Glomerular visceral epithelial cell (primary cell): ENCODE data around the gene SLC13A5.
A peak's percentile ranks its signal among the peaks of the same experiment; 100 is the strongest.
"Not testable (repeated sequence)": the region's sequence is repeated elsewhere in the genome, so short reads cannot be mapped to it uniquely, and the experiment has no call there.

Source experiments
- DNase-seq: peaks from one replicate; pipeline ENCODE4 v3.0.0-alpha.2; 2016; ENCODE audit errors: extremely low spot score

The SLC13A5 gene

DNA sequence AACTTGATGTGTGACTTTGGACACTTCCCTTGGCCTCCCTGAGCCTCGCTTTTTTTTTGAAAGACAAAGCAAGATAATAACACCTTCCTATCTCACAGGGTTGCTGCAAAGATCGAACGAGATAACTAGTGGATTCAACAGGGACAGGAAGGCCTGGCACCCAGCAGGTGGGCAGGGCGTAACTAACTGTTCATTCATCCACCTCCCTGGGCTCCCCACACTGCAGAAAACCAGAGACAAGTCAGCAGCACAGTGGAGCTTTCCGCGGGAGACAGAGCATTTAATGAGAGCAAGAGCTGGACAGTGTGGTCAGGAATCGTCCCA, 28.7 kb downstream of the SLC13A5 start:
- no peak for DNase-seq

DNA sequence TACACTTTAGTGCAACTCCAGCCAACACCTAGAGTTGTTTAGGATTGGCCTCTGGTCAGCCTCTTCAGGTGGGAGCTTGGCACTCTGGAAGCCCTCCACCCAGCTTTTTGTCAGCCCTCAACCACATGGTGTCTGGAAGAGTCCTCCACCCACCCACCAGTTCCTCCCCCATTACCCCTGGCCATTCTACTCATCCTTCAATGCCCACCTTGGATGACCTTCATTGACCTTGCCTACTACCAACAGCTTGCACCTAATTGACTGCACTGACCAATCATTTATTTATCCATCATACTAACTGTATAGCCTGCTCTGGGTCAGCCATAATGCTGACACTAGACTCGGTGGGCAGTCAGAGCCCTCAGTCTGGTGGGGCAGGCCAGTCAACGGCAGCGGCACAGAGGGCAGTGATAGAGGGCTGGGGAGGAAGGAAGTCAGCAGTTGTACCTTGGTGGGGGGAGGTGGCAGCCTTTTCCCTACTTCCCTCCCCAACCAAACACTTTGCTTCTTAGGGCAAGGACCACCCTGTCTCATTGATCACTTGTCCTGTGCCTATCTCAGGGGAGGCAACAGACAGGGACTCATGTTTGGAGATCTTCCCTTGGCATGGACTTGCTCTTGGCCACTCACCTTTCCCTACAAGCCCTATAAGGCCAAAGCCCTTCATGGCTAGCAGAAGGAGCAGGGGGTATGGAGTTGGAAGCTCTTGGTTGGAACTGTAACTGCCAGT, 29.3 kb downstream of the SLC13A5 start:
- DNase-seq, result no peak

DNA sequence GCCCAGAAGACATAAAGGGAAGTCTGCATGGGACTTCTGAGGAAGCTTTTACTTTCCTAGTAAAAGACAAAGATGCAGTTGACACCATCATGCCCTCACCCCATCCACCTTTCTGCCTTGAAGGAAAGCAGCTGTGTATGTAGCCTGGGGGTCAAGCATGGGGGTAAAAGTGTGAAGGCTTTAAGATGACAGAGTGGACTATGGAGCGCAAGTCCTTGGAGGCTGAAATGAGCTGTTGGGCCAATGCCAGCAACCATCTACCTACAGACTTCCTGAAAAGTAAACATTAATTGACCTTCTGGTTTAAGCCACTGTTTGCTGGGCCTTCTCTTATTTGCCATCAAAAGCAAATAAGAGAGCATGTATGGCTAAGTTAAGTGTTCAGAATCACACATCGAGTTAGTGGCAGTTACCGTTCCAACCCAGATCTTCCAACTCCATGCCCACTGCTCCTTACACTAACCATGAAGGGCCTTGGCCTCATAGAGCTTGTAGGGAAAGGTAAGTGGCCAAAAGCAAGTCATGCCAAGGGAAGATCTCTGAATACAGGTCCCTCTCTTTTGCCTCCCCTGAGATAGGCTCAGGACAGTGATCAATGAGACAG, 30.0 kb downstream of the SLC13A5 start:
- no peak for DNase-seq

DNA sequence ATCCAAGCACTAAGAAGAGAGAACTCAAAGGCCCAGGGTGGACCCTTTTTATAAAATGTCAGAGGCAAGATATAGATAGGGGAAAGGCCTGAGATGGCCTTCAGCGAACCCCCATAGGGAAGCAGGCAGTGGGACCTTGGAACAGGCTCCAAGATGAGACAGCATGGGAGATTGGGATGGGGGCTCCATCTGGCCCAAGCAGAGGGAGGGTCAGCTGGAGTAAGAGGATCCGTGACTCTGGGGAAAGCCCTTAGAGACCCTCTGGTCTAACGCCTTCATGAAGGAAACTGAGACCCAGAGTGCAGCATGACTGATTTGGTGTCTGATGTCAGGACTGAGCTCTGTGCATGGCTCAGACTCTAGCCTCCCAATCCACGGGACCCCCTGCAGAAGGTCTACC, 30.8 kb downstream of the SLC13A5 start:
- no peak for DNase-seq

DNA sequence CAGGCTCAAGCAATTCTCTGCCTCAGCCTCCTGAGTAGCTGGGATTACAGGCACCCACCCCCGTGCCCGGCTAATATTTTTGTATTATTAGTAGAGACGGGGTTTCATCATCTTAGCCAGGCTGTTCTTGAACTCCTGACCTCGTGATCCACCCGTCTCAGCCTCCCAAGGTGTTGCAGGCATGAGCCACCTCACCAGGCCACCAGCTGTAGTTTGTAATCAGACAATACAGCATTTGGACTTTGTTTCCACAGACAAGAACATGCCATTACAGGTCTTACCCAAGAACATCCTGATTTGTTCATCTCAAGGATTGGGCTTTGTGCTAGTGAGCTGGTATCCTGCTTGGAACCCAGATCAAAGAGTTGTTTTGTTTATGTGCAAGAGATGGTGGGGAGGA, 31.5 kb downstream of the SLC13A5 start:
- DNase-seq, result no peak

DNA sequence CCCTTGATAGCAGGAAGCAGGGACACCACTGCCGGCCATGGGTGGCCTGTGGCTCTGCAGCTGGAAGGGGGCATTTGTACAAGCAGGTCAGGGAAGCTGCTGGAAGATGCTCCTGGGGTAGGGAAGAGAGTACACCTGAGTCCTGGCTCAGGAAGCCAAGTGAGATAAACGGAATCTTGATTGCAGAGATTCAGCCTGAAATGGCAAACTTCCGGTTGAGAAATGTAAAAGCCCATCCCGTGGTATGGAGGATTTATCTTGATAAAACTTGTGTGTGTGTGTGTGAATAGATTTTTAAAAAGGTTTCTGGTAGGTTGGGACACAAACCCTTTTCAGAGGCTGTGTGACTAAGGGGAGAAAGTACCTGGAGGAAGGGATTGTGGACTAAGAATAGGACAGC, 32.0 kb downstream of the SLC13A5 start:
- no peak for DNase-seq

DNA sequence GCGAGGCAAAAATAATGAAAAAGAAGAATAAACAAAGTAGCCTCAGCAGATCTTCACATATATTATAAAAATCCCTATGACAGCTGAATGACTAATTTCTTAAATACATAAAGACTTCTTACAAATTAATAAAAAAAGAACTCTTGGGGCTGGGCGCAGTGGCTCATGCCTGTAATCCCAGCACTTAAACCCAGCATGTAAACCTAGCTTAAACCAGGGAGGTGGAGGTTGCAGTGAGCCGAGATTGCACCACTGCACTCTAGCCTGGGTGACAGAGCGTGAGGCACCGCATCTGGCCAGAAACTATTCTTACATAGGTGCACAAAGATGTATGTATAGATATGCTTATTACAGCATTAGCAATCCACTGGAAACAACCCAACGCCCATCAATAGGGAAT, 33.9 kb downstream of the SLC13A5 start:
- DNase-seq, result no peak

DNA sequence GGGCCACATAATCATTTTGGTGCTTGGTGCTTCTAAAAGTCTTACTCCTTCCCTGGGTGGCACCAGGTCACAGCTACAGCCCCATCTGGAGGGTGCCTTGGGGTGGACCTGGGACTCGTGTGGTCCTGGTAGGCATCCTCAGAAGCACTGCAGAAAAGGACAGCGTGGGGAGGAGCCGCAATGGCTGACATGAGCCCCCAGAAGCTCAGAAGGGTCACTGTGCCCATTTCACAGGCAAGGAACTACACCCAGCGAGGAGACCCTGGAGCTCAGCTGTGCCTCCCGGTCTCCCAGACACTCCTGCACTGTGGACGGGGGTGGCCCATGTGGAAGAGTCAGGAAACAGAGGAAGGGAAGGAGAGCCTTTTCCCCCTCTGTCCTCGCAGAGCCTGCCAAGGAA, 35.2 kb downstream of the SLC13A5 start:
- no peak for DNase-seq

DNA sequence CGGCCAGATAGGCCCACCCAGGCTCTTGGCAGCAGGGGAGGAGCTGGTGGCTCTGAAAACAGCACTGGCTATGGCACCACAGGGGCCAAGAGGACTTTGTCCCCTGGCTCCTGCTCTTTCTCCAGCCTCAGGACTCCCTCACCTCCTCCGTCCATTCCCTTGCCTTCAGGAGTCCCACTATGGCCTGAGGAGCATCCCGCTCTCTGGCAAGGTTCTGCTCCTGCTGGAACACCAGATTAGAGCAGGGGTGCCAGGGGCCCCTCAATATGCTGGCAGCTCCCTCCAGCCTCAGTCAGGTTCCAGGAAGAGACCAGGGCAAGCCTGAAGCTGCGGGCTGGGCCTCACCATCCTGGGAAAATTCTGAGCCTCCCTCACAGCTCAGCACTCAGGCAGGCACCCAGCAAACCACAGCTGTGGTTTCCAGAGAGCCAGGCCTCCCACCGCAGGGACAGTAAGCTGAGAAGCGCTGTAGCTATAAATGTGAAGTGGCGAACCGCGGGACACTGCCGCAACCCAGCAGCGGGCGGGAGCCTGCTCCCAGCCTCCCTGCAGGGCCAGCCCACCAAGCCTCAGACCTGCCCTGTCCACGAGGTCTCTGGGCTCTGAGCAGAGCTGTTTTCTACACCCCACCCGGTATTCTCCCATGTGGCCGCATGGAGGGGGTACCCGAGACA, 35.9 kb downstream of the SLC13A5 start:
- peak; percentile 86 for DNase-seq

DNA sequence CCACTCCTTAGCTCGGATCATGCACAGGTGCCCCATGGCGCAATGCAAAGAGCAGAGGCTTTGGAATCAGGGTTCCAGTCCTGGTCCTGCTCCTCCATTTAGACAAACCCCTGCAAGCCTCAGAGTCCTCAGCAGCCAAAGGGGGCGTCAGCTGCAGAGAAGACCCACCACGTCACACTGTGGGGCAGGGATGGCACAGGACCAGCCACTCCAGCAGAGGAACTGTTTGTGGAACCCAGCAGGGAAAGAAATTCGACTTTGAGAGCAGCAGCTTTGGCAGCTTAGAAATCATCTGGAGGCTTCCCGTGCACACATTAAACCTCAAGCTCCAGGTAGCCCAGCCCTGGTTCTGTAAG, 36.4 kb downstream of the SLC13A5 start:
- no peak for DNase-seq

DNA sequence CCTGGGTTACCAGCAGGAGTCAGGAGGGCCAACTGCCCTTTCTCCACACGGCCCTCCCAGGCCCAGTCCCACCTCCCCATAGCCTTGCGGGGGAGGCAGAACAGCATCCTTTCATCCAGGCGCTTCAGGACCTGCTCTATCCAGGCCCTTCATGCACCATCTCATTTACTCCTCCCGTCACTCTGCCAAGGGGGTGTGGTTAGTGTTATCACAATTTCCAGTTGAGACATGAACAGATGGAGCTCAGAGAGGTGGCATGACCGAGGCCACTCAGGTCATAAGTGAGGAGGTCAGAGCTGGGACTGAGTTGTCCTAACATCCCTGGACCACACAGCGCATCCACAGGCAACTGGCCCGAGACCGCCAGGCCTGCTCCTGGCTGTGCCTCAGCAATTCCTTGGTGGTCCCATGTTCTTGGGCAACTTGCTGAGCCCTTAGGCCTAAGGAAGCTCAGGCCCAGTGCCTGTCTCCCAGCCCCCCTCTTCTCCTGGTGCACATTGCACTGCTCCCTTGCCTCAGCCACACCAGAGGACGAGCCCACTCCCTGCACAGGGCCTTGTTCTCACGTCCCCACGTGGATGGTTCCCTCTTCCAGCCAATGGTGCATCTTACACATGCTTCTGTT, 37.9 kb downstream of the SLC13A5 start:
- no peak for DNase-seq

DNA sequence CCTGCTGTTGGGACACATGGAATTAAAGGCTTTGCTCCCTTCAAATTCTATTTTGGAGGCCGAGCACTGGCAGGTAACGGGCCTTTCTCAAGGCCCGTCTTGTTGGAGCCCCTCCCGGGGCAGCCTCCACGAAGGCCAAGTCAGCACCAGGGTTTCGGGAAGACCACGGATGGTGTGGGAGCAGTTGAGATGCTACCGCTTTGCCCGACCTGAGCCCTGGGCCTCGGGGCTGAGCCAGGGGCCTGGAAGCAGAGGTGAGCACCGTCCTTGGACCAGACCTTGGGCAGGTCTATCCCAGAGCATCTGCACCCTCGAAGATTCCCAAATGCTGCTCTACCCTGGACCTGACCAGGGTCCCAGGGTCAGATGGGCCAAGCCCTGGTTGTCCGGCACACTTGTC, 38.6 kb downstream of the SLC13A5 start:
- DNase-seq, result no peak

DNA sequence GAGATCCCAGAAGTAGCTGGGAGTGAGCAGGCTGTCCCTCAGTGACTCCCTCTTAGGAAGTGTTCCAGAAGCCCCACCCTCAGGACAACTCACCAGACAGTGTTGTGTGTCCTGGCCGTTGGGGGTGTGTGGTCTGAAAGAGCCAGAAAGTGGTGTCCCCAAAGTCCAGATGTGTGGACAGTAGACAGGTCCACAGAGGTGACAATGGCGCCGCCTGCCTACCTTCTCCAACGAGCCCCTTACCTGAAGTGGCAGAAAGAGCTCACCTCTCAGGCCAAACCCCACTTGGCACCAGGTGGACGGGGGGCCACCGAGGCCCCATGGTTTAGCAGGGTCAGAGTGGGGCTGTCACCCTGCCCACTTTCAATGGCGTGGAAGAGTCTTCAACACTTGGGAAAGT, 41.7 kb downstream of the SLC13A5 start:
- DNase-seq, result no peak

DNA sequence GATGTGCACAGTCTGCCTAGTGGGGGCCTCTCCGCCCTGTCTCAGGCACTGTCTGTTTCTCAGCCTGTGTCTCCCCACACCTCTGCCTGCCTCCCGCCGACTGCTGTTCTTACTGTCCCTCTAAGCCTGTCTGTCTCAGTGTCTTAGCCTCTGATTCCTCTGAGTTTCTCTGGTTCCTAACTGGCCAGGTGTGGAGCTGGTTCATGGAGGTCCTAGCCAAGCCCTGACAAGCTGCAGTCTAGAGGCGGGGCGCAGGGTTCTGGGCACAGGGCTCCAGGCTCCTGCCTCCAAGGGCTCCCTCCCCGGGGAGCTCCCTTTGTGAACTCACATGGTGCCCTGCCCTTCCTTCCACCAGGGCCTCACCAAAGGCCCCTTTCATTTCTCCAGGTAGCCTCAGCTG, 42.2 kb downstream of the SLC13A5 start:
- DNase-seq, result no peak

DNA sequence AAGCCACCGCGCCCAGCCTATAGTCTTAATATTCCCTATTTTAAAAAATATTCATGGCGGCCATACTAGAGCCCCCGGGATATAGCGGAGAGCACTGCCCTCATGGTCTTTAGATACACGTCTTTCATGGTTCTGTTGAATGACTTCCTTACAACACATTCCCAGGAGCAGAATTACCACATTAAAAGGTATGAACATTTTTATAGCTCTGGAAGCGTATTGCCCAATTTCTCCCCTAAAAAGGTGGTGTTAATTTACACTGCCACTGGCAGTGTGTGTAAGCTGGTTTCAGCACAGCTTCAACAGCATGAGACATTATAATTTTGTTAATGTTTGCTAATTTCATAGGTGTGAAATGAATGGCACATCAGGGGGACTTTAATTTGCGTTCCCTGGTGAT, 42.6 kb downstream of the SLC13A5 start:
- no peak for DNase-seq

DNA sequence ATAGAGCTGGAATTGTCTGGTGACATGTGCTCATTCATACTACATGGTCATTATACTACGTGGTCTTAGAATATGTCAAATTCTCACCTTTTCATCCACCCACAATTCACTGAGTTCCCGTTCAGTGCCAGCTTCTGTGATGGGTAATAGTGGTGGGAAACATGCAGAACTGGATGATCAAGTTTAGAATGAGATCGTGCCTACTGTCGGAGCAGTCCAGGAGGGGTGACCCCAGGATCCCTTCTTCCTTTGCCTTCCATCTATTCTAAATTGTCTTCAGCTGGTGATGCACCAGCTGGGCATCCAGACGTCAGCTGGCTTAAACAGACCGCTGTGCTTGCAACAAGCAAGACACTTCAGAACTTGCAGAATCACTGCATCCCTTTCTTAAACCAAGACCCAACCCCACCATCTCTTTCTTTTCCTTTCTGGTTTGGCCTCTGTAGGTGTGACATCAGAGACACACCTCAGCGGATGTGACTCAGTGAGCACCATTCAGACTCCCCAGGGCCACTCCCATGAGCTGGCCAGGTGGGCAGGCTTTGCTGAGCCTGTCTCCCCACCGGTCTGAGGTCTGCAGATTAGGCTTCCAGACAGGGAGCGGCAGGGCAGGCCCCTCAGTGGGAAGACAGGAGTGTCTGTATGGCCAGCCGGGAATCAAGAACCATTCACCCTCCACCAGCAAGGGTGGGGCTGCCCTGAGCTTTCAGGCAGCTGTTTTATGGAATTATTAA, 43.5 kb downstream of the SLC13A5 start:
- no peak for DNase-seq

DNA sequence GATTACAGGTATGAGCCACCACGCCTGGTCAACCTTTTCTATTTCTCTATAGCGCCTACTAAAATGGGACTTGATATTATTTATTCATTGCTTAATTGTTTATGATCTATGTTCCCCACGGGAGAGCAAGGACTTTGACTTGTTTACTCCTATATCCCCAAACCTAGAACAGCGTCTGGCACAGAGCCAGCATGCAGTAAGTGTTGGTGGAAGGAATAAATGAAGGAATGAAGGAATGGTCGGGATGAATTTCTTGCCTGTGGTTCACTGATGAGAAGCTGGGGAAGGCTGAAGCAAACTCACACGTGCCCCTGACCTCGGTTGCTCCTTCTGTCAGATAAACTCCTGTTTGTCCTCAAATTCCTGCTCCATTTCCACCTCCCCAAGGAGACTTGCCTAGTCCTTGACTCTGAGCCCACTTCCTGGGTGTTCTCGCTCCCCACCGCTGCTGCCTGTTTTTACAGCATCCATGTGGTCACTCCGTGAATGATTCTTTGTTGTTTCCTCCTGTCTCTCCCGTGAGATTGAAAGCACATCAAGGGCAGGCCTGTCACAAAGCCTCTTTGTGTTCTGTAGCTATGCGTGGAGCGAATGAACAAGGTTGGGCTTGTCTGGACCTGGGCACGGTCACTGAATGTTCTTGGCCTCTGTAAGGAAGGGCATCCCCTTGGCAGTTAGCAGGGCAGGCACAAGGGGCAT, 44.3 kb downstream of the SLC13A5 start:
- DNase-seq, result no peak

DNA sequence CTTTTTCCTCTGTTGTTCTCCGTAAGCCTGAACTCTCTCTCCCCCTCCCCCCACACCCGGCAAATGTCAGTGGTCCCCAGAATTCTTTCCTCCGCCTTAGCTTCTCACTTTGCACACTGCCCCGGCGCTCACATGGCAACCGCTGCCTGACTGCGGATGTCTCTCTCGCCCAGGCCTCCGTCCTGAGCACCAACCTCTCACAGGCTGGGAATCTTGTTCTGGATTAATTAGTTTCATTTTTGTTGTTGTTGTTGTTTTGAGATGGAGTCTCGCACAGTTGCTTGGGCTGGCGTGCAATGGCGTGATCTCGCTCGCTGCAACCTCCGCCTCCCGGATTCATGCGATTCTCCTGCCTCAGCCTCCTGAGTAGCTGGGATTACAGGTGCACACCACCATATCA, 45.0 kb downstream of the SLC13A5 start:
- no peak for DNase-seq

DNA sequence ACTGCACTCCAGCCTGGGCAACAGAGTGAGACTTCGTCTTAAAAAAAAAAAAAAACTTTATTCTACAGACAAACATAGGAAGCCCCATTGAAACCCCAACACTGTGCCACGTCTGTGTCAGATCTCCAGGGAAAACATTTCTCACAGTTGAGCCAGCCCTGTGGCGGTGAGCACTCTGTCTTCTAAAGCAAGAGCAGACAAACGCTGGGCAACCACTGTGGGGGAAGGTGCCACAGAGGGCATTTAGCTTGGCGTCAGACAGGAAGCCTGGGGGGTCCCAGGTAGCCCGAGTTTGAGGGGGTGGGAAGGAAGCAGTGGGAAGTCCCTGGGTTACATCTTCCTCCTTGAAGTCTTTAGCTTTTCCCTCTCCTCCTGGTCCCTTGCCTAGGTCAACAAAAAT, 45.7 kb downstream of the SLC13A5 start:
- no peak for DNase-seq

DNA sequence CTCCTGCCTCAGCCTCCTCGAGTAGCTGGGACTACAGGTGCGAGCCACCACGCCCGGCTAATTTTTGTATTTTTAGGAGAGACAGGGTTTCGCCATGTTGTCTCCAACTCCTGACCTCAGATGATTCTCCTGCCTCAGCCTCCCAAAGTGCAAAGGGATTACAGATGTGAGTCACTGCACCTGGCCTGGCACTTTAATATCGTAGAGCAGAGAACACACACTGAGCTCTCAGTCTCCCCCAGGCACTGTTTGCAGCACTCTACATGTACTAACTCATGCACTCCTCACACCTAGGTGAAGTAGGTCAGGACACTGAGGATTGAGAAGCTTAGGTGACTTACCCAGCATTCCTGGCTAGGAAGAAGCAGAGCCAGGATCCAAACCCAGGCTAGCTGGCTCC, 46.6 kb downstream of the SLC13A5 start:
- no peak for DNase-seq

DNA sequence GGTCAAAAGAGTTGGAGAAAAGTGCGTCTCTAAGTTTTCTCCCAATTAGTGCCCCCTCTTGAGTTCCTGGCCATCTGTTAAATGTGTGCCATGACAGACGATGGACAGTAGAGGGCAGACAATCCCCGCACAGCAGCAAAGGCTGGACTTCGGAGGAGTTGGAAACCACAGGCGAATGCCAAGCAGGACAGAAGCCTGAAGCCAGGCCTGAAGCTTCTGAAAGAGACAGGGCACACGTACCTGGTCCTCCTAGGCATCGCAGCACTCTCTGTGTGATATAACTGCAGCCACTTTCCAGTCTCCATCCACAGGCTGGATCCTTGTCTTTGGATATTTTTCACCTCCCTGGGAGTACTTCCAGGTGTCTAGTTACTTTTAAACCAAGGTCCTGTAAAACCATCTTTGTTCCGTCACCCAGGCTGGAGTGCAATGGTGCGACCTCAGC, 47.1 kb downstream of the SLC13A5 start:
- DNase-seq, result peak; percentile 87

DNA sequence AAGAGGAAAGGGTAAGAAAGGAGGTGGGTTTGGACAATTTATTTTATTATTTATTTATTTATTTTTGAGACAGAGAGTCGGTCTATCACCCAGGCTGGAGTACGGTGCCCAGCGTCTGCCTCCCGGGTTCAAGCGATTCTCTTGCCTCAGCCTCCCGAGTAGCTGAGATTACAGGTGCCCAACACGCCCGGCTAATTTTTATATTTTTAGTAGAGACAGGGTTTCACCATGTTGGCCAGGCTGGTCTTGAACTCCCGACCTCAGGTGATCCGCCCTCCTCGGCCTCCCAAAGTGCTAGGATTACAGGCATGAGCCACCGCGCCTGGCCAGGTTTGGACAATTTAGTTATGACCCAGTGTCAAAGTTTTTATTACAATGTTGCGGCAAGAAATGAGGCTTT, 50.0 kb downstream of the SLC13A5 start:
- DNase-seq, result not testable (repeated sequence)
